ENCODE results near the gene GLYATL1.

DNA sequence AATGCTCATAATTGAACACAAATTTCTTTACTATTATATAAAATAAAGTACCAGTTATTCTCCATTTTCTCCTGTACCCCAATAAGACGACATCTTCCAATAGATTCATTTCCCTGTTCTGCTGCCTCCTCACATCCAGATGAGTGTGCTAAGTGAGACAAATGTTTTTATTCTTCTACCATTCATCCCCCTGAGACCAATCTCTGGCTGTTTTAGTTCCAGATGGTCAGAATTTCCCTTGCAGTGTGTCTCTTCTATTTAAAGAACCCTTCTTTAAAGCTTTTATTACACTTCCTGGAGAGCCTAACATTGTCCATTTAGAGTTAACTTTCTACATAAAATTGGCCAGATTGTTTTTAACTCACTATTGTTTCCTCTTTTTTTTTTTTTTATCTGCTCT is 41.2 kb upstream of the GLYATL1 start:
- TF ChIP-seq EZH2 (IDR thresholded peaks at IDR 0.05) (no peak), POLR2AphosphoS5 (IDR thresholded peaks at IDR 0.05; ENCODE audit: borderline replicate concordance, low read depth, low read length) (no peak), FOXP2 (optimal IDR thresholded peaks at IDR 0.05; ENCODE audit: control extremely low read depth, extremely low read length, insufficient read depth) (no peak)
